ENCODE results near the gene ZFYVE27. TPM values are rescaled to one million over a fixed set of nuclear protein-coding genes. Genes with fewer than 3 reads are reported as not detected.

The ZFYVE27 gene
- total RNA-seq, 4 donors from 2014 or later = 10.1 to 16.0 (median 13.4) TPM

DNA sequence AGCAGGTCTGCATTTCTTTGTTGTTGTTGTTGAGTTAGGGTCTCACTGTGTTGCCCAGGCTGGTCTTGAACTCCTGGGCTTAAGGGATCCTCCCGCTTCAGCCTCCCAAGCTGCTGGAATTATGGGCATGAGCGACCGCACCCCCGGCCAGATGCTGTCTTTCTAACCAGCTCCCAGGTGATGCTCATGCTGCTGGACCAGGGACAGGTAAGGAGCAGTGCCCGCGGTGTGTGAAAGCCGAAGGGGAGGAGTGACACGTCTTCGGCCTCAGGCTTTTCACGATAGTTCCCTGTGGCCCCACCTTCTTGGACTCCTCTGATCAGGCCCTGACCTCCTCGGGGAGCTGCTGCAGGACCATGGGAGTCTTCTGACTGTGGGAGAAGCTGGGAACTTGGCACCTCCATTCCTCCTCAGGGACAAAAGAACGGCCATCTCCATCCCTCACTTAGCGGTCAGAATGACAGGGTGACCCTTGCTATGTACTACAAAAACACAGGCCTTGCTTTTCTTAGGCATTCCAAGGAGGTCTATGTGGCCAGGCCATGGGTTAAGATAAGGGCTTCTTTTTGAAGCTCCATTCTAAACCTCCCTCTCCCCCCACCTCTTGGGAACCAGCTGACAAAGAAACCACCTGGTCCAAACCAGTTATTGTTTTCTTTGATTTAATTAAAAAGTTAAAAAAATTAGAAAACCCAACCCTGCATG is 29.3 kb downstream of the ZFYVE27 start:
- 90 to 93% methylated on average over 2 to 6 of the region's 13 CpGs for WGBS, 2 donors

DNA sequence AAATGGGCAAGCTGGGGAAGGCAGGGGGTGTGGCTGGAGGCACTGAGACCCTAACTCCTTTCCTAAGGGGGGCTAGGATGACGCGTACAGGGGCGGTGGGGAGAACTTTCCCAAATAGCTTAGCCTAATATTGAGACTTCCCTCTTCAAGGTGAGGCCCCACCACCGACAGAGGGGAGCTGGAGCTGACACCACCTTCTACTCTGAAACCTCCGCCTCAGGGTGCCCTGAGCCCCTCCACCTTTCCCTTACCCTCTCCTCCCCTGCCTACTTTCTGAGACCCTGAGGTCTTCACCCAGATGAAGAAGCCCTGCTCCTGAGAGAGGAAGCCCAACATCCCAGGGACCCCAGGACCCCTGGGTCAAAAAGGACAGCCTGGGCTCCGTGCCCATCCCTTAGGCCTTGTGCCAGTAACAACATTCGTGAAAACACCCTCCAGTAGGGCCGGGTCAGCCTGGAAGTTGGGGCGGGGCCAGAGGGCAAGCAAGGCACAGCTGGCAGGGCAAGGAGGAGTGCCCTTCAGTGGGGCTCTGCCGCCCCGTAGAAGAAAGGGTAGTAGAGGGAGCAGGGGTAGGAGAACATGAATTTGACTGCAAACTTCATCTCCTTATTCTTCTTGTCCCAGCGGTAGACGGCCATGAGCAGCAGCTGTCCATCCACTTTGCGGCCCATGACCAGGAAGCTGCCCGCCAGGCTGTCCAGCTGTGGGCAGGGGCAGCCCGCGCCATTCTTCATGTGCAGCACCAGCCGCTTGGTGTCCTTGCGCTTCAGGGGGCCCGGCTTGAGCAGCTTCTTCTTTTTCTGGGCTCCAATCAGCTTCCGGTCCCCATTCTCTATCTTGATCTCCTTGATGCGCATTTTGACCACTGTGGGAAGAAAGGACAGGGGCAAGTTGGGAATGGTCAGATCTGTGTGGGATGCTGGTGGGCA is 30.3 kb downstream of the ZFYVE27 start:
- Histone ChIP-seq H3K27ac (no peak overlapping the region), H3K4me1 (peaks cover 0 to 13% (median 4%) of the 10 kb centered on the region in 3 donors), H3K4me3 (no peak overlapping the region), H3K36me3 (peaks cover 0 to 7% (median 0%) of the 10 kb centered on the region in 3 donors), H3K27me3 (peaks cover 0 to 45% (median 10%) of the 10 kb centered on the region in 4 donors), H3K9me3 (no peaks in the 10 kb centered on the region)
- DNase-seq = no peak
- TF ChIP-seq POLR2A (IDR thresholded peaks at IDR 0.05) = no peak
- WGBS, 2 donors = 79 to 83% methylated on average over 12 of the region's 22 CpGs
- intact Hi-C loops (cut with DNase I) = no loop called here

More for the DNA sequence above, 29.3 kb downstream of the ZFYVE27 start:
- H3K27me3 ChIP-seq = peaks cover 0 to 35% (median 10%) of the 10 kb centered on the region in 4 donors
- TF ChIP-seq, protein P1, sequence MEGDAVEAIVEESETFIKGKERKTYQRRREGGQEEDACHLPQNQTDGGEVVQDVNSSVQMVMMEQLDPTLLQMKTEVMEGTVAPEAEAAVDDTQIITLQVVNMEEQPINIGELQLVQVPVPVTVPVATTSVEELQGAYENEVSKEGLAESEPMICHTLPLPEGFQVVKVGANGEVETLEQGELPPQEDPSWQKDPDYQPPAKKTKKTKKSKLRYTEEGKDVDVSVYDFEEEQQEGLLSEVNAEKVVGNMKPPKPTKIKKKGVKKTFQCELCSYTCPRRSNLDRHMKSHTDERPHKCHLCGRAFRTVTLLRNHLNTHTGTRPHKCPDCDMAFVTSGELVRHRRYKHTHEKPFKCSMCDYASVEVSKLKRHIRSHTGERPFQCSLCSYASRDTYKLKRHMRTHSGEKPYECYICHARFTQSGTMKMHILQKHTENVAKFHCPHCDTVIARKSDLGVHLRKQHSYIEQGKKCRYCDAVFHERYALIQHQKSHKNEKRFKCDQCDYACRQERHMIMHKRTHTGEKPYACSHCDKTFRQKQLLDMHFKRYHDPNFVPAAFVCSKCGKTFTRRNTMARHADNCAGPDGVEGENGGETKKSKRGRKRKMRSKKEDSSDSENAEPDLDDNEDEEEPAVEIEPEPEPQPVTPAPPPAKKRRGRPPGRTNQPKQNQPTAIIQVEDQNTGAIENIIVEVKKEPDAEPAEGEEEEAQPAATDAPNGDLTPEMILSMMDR (IDR thresholded peaks at IDR 0.05) = no peak
- no peak for TF ChIP-seq POLR2A (IDR thresholded peaks at IDR 0.05)
- no peaks in the 10 kb centered on the region for H3K9me3 ChIP-seq
- peaks cover 0 to 17% (median 0%) of the 10 kb centered on the region in 3 donors for H3K36me3 ChIP-seq
- intact Hi-C loops (cut with DNase I) = no loop called here
- no peak overlapping the region for H3K4me3 ChIP-seq
- H3K4me1 ChIP-seq = peaks cover 0 to 6% (median 2%) of the 10 kb centered on the region in 3 donors
- no peak overlapping the region for H3K27ac ChIP-seq
- DNase-seq = no peak

GRCh38 chr10:97768322-97769315 is 31.7 kb downstream of the ZFYVE27 start:
- H3K27me3 ChIP-seq = peaks cover 0 to 59% (median 12%) of the 10 kb centered on the region in 4 donors
- no peaks in the 10 kb centered on the region for H3K36me3 ChIP-seq
- H3K27ac ChIP-seq = no peak overlapping the region
- DNase-seq = no peak
- TF ChIP-seq POLR2A (IDR thresholded peaks at IDR 0.05) = no peak
- TF ChIP-seq, protein P1 (IDR thresholded peaks at IDR 0.05) = no peak
- intact Hi-C loops (cut with DNase I) = no loop called here
- no peaks in the 10 kb centered on the region for H3K9me3 ChIP-seq
- H3K4me1 ChIP-seq = peaks cover 0 to 13% (median 4%) of the 10 kb centered on the region in 3 donors
- 77 to 90% methylated on average over 8 to 9 of the region's 9 CpGs for WGBS, 2 donors
- no peak overlapping the region for H3K4me3 ChIP-seq

DNA sequence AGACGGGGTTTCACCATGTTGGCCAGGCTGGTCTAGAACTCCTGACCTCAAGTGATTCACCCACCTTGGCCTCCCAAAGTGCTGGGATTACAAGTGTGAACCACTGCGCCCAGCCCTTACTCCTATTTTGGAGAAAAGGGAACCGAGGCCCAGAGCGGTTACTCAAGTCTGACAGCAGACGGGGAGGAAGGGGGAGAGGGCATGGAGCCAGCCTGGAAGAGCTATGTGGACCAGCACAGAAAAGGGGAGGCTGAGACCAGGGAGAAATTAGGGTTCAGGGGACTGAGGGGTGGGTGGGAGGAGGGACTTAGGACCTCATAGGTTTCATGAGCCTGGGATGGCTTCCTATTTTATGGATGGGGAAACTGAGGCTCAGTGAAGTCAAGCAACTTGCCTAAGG is 33.3 kb downstream of the ZFYVE27 start:
- Histone ChIP-seq H3K27me3 (peaks cover 0 to 75% (median 12%) of the 10 kb centered on the region in 4 donors), H3K9me3 (no peaks in the 10 kb centered on the region), H3K4me1 (peaks cover 0 to 13% (median 4%) of the 10 kb centered on the region in 3 donors), H3K36me3 (no peaks in the 10 kb centered on the region), H3K27ac (no peak overlapping the region), H3K4me3 (no peak overlapping the region)
- WGBS, 2 donors = 52 to 67% methylated on average over 1 to 3 of the region's 5 CpGs
- intact Hi-C loops (cut with DNase I) = no loop called here
- DNase-seq = no peak
- TF ChIP-seq, protein P1 (IDR thresholded peaks at IDR 0.05) = no peak
- no peak for TF ChIP-seq POLR2A (IDR thresholded peaks at IDR 0.05)

Data from esophagus squamous epithelium (tissue), 5 donors.